HG02970 (cell line): ENCODE data around the gene OR2A42.
"Not testable (repeated sequence)": the region's sequence is repeated elsewhere in the genome, so short reads cannot be mapped to it uniquely, and the experiment has no call there.

Experiments
- ATAC-seq: cut with Tn5 transposase; IDR thresholded peaks from one replicate; pipeline ENCODE4 v1.9.1; 2021; ENCODE audit warnings: mild to moderate bottlenecking, moderate library complexity, moderate number of reproducible peaks; ENCODE audit not compliant: unreplicated experiment, low FRiP score

OR2A42 gene

GRCh38 chr7:144226866-144227265 is 12.5 kb downstream of the OR2A42 start:
- ATAC-seq: not testable (repeated sequence)

DNA sequence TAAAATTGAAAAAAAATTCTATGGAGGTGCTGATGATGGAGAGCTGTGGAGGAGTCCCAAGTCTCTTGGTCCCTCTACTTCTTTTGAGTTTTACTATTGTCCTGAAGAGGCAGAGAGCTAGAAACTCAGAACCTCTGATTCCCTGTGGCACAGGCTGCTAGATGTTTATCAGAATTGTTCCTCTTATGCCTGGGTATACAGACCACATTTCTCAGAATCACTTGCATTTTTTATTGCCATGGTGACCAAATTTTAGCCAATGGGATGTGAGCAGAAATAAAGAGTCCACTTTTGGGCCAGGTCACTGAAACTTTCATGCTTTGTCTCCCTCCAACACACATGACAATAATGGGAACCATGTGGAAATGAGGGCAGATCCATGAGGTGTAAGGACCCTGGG is 15.7 kb downstream of the OR2A42 start:
- not testable (repeated sequence) for ATAC-seq

DNA sequence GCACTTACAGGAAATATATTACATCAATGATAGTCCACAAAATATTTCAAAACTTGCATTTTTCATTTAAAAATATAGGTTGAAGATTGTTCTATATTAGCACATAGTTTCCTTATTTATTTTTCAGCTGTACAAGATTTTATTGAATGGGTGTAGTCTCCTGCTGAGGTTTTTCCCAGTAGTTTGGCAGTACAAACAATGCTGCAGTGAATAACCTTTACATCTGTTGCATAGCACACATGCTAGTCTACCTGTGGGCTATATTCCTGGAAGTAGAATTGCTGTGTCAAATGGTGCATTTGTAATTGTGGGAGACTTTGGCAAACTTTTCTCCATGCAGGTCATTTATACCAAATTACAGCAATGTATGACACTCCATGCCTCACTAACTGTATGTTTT is 18.9 kb downstream of the OR2A42 start:
- not testable (repeated sequence) for ATAC-seq

GRCh38 chr7:144219149-144219548 is 20.3 kb downstream of the OR2A42 start:
- not testable (repeated sequence) for ATAC-seq

GRCh38 chr7:144218581-144218980 is 20.8 kb downstream of the OR2A42 start:
- ATAC-seq: not testable (repeated sequence)

DNA sequence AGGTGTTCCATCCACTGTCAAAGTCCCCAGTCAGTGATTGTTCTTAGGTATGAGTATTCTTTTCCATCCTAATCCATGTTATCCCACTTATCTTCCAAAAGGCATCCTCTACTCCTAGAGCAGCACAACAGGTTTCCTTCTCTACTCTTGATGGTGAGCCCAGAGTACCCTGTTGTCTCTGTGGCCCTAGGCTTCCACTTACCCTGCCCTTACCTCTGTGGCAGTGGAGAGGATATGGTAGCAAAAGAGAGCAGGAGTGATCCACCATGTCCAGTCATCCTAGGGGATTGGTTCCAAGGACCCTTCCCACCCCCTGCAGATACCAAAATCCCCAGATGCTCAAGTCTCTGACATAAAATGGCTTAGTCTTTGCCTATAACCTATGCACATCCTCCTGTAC is 22.2 kb downstream of the OR2A42 start:
- not testable (repeated sequence) for ATAC-seq

DNA sequence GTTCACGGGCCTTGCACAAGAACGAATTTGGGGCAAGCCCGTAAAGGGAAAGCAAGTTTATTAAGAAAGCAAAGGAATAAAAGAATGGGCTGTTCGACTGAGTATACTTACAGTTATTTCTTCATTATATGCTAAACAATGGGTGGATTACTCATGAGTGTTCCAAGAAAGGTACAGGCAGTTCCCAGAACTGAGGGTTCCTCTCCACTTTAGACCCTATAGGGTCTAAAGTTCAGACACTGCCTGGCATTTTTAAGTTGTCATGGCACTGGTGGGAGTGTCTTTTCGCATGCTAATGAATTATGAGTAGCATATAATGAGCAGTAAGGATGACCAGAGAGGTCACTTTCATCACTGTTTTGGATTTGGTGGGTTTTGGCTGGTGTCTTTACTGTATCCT is 34.1 kb downstream of the OR2A42 start:
- ATAC-seq: not testable (repeated sequence)

GRCh38 chr7:144203086-144203485 is 36.3 kb downstream of the OR2A42 start:
- ATAC-seq: not testable (repeated sequence)

- not testable (repeated sequence) for ATAC-seq
These were observed 37.4 kb downstream of the OR2A42 start for GRCh38 chr7:144201978-144202377.

DNA sequence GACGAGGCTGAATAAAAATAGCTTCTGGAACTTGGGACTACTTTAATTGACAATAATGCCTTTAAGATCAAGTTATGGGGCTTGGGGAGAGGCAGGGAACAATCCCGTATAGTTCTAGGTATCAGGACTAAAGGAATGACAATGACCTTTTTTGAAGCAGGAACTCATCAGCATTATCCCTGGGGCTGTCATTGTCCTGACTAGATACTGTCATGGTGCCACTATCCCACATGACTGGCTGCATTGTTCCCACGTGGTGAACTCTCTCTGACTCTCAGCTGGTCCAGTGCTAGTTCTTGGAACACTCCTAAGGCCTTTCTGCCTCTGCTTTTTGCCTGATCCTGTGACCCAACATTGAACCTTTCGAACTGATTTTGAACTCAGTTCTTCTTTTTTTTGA is 40.5 kb downstream of the OR2A42 start:
- ATAC-seq: not testable (repeated sequence)

GRCh38 chr7:144195212-144195872 is 44.1 kb downstream of the OR2A42 start, which contains the start of gene ARHGEF35:
Gene ARHGEF35 (minus strand): TSS chr7:144195833. CDS start chr7:144188383, 7,450 bp downstream.
- ATAC-seq: peak; percentile 65

DNA sequence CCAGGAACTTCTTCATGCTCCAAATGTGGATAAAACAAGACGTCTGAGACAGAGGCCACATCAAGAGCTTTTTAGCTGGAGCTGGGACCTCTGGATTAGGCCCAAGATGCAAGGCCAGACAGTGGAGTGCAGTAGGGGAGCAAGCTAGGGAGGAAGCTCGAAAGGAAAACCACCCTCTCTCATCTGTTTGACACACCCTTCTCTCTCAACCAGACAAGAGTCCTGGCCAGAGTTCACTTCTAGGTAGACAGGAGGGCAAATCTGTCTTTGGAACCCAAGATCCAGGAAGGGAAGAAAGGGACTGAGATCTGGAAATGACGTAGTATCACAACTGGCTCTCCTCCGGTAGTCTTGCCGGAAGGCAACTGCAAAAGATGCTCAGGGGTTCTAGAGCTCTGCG is 45.0 kb downstream of the OR2A42 start:
- not testable (repeated sequence) for ATAC-seq

DNA sequence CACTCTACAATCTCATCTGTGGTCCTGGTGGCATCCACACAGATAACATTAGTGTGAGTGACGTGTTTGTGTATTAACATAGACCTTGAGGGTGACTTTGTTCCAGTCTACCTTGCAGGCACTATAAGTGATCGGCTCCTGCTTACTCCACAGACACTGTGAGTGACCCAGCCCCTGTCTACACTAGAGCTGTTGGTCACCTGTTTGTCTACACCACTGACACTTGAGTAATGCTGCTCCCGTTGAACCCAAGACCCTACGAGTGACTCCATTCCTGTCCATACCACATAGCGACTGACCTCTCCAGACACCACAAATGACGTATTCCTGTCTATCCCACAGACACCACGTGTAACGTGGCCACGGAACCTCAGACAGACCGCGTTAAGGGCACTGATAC is 45.6 kb downstream of the OR2A42 start:
- ATAC-seq: not testable (repeated sequence)

DNA sequence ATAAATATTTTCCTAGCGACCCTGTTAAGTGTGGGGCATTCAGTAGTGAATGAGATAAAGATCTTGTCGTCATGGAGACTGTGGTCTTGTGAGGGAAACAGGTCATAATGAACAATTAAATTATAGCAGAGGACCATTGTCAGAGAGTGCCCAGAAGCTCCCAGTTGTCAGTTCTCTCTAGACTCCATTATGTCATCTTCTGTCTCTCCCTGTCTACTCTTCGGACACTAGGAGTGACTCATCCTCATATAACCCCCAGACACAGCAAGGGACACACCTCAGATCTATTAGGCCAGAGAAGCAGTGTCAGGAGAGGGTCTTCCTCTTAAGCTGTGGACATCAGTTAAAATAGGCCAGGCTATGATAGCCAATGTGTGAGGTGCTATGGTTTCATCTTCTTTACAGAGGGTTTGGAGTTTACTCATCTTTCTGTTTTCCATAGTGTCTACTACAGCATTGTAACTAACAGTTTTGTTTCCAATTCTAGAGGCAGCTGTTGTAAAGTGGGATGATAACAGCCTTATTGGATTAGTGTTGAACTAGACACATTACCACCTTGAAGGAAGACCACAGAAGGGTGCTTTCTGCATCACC is 50.7 kb downstream of the OR2A42 start:
- not testable (repeated sequence) for ATAC-seq

GRCh38 chr7:144187848-144188247 is 51.6 kb downstream of the OR2A42 start:
- not testable (repeated sequence) for ATAC-seq

DNA sequence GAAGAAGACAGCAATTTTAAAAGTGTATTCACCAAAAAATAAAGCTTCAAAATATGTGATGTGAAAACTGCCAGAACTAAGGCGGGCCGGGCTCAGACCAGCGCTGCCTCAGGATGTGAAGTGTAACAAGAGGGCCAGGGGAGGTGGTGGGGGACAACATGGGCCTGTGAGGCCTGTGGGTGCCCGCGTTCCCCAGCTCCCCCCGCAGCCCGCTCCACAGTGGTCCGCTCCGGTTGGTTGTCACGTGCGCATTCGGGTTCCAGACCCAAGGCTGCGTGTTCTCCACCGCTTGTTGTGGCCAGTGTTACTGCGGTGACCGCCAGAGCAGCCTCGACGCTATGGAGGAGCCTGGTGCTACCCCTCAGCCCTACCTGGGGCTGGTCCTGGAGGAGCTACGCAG is 56.2 kb downstream of the OR2A42 start, which contains the start of gene CTAGE4:
TSS of gene CTAGE4 (plus strand) at position 301 of the 400 bp plus-strand sequence. CDS start at position 339, 38 bp downstream.
- not testable (repeated sequence) for ATAC-seq

DNA sequence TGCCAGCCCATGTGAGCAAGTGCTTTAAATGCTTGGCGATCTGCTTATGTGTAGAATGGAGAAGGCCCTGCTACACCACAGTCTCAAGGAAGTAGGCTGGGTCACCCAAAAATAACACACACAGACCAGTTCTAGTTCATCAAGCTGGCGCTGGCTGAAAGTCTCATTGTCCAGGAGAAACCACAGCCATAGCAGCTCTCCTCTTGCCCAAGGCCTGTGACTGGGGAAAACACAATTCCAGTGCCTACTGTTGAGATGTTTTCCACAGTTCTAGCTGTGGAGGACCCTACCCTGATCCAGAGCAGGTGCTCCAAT is 60.3 kb downstream of the OR2A42 start:
- not testable (repeated sequence) for ATAC-seq

DNA sequence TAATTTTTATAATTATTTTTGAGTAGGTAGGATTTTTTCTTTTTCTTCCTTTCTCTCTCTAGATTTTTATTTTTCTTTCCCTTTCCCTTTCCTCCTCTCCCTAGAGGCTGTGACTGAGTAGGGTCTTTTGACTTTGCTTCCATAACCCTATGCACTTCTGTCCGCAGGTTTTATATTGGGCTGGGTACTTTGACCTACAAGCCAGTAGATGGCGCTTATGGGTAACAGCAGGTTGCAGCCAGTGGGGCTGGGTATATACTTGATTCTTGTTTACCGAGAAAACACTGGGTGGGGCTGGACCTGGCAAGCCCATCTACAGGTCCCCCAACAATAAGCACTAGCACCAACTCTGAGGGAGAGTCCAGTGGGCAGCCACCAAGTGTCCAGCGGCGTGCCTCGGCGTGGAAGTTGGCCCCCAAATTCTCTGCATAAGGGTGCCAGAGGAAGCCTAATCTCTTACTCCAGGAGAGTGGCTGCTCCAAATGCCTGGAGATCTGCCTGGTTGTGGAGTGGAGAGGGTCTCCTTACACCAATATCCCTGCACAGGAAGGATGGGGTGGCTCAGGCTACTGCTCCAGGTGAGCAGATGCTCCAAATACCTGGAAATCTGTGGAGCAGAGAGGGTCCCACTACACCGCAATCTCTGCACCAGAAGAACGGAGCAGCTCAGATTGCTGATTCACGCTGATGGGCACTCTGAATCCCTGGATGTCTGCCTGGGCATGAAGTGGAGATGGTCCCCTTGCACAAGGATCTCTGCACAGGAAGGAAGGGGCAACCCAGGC is 60.8 kb downstream of the OR2A42 start:
- ATAC-seq: peak; percentile 90
